Activated CD8-positive, alpha-beta memory T cell treated with anti-CD3 and anti-CD28 coated beads for 4 hours (primary cell): ENCODE data around the gene ARHGEF11.

Experiments used
- DNase-seq, 2 donors: peaks; one replicate each; pipeline ENCODE4 v3.0.0-alpha.2; 2020; ENCODE audit warnings: low read depth in 2 of 2

Gene ARHGEF11

GRCh38 chr1:156910309-156910782, 135.2 kb downstream of the ARHGEF11 start:
- peak in 1 of 2 donors; percentile 17 for DNase-seq

DNA sequence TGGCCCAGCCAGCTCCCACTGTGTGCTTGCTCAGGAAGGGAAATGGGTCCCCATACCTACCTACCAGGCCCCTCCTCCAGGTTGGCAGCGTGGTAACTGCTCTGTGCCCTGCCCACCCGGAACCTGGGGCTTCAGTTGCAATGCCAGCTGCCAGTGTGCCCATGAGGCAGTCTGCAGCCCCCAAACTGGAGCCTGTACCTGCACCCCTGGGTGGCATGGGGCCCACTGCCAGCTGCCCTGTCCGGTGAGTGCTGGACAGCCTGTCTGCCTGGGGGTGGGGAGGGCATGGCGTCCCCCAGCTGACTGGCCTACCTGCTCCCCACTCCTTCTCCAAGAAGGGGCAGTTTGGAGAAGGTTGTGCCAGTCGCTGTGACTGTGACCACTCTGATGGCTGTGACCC, 135.9 kb downstream of the ARHGEF11 start:
- no peak for DNase-seq

DNA sequence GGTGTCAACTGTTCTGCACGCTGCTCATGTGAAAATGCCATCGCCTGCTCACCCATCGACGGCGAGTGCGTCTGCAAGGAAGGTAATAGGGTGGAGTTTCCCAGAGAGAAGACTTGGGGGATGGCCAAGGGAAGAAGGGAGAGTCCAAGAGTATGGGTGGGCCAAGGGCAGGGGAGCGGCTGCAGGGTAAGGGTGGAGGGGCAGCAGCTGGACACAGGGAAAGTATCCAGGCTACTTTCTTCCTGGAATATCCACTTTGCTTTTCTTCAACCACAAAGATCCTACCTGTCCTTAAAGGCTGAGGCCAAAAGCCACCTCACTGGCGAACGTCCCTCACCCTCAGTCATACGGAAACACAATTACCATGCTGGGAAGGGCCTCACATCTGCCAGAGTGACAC, 136.6 kb downstream of the ARHGEF11 start:
- no peak for DNase-seq

DNA sequence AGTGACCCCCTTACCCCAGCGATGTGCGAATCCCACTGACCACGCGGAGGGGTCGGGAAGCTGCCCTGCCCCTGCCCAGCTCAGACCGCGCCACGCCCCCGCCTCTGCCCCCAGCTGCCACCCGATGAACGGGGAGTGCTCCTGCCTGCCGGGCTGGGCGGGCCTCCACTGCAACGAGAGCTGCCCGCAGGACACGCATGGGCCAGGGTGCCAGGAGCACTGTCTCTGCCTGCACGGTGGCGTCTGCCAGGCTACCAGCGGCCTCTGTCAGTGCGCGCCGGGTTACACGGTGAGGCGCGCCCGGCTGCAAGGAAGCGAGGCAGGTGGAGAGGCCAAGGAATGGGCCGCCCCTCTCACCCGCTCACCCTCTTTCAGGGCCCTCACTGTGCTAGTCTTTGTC, 137.0 kb downstream of the ARHGEF11 start:
- DNase-seq = no peak

DNA sequence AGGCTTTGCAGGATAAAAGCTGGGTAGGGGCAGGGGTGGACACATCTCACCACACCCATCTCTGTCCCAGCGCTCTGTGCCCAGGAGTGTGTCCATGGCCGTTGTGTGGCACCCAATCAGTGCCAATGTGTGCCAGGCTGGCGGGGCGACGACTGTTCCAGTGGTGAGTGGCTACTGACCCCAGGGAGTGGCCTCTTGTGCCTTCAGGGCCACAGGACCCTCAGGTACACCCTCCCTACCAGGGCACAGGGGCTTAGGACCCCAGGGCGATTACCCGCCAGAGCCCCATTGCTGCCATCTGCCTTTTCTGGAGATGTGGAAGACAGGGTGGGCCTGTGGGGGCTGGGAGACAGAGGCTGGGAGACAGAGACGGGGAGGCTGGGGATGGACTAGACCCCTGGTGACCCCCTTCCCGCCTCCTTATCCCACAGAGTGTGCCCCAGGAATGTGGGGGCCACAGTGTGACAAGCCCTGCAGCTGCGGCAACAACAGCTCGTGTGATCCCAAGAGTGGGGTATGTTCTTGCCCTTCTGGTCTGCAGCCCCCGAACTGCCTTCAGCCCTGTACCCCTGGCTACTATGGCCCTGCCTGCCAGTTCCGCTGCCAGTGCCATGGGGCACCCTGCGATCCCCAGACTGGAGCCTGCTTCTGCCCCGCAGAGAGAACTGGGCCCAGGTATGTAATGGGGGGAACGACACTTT, 139.2 kb downstream of the ARHGEF11 start:
- no peak for DNase-seq

DNA sequence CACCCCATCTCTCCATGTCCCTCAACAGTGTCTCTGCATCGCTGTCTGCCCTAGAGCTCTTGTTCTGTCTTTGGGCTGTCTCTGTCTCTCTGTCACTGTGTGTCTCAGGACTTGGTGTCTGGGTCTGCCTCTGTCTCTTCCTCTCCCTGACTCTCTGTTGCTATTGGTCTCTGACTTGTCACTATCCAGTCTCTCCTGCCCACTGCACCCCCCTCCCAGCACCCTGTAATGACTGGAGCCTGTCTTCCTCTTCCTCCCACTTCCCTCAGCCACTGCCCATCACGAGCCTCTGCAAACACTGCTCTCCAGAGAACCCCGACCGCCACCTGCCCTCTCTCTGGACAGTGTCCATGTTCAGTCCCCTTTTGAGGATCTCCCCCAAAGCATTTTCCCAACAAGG, 139.9 kb downstream of the ARHGEF11 start:
- DNase-seq = no peak

DNA sequence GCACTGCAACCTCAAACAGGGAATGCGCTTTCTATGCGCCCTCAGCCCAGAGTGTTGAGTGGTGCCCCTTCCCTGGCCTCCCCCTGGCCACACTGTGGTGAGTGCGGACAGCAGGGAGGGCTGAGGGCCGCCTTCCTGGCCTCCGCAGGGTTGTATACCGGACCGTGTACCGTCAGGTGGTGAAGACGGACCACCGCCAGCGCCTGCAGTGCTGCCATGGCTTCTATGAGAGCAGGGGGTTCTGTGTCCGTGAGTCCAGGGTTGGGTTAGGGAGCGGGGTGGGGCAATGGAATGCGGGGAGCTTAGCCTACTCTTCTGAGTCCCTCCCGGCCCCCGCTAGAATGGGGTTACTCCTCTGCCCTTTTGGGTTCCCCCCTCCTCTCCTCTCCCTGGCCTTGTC, 140.4 kb downstream of the ARHGEF11 start:
- DNase-seq = no peak

GRCh38 chr1:156904187-156904959, 141.2 kb downstream of the ARHGEF11 start:
- no peak for DNase-seq

DNA sequence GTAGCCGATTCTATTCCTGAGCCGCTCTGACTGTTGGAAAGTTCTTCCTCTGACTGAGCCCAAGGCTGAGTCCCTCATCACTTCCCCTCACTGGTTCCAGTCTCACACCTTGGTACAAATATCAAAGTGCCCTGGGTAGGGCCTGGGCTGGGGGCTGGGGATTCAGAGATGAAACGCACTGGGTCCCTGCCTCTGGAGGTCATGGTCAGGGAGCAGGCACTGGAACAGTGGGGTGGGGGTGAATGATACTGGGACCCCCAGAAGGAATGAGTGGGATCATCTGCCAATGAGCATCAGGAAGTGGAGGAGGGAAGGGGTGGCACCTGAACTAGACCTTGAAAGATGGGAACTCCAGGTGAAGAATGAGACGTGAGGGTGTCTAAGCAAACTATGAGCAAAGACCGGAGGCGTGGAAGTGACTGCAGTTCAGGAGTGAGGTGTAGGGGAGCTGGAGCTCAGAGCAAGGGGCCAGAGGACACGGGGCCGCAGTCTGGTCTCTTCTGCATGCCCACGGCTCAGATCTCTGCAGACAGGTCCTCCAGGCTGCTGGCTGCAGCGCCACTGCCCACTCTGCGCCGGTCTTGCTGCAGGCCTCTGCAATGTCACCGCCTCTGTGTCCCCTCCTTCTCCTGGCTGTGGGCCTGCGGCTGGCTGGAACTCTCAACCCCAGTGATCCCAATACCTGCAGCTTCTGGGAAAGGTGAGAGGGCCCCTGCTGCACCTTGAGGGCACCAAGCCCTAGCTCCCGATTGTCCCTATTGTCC, 142.0 kb downstream of the ARHGEF11 start:
- no peak for DNase-seq

DNA sequence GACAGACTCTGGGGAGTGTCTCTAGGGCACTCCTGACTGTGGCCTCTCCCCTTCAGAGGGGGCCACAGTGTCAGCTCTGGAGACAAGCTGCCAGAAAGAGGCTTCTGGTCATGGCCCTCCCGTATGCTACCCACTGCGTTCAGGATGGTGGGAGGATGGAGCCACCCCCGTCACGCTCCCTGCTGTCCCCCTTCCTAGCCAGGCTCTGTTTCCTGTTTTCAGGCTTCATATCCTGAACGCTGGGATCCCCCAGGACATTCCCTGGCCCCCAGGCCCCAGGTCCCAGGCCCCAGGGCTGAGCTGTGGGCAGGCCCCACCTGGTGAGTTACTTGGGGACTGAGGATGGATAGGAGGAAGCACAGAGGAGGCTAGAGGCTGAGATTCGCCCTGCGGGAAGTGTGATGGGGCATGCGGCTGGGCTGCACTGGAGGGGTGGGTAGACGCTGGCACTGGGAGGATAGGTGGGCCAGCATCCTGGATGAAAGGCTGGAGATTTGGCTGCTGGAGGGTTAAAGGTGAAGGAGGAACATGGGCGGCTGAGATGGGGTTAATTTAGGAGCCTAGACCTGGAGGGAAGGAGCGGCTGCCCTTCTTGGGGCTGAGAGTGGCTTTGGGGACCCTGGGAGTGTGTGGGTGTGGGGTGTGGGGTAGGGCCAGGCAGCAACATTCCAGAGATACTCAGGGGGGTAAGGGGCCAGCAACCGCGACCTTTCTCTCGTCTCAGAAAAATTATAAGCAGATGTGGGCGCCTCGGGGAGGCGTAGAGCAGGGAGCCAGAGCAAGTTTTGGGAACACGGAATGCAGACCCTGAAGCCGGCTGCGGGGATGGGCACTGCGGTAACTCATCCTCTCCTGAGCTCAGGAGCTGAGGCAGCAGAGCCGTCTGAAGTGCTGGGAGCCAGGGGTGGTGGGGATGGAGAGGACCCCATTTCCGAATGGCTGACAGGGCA, 143.3 kb downstream of the ARHGEF11 start:
- no peak for DNase-seq

GRCh38 chr1:156901590-156901900, 144.0 kb downstream of the ARHGEF11 start:
- no peak for DNase-seq

DNA sequence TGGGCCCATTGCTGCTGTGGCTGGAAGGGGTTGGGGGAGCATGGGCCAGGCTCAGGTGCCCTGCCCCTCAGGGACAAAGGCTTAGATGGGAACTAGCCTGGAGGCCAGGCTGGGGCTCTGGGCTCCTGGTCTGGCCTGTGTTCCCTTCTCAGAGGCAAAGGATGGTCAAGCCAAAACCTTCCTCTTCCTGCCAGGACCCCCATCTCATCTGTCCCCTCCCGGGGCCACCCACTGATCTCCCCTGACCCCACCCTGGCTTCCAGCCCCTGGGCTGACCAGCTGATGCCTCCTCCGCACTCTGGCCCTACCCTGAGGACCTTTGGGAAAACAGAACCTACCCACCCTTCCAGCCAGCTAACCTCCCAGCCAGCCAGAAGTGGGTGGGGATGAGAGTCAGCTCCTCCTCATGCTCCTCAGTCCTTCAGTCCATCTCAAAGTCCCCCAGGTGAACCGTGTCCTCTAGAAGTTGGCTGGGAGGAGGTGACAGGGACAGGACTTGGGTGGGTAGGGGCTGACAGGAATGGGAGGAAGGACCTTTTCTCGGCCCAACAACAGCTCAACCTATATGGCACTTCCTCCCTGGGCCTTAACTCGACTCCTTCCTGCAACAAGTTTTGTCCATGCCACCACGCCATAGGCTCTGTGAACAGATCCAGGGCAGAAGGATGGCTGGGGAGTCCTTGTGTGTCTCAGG, 144.5 kb downstream of the ARHGEF11 start:
- no peak for DNase-seq

DNA sequence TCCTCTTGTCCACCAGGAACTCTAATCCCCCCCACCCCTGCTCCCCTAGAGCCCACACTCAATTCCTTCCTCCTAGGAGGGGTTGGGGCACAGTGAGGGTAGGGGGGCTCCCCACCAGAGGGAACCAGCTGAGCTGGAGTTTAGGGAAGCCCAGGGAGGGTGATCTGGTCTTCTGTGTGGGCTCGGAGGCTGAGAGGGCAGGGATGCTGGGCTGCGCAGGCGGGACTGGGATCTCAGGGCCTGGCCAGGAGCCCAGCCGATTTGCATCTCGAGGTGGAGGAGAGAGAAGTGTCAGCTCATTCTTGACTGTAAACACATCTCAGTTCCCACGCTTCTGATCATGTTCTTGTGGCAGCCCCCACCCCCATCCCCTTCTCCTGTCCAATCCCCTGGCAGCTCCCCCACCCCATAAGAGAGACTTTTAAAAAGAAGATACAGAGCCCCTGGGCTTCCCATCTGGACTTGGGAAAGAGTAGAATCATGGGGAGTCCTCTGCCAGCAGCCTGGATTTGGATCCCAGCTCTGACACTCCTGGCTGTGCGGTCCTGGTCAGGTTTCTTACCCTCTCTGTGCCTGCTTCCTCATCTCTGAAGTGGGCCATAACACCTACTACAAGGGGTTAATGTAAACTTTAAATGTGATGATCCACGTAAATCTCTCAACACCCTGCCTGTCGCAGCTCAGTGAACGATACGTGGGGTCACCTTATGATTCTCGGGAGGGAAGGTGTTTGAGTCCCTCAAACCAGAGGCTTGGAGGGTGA, 145.4 kb downstream of the ARHGEF11 start:
- no peak for DNase-seq

DNA sequence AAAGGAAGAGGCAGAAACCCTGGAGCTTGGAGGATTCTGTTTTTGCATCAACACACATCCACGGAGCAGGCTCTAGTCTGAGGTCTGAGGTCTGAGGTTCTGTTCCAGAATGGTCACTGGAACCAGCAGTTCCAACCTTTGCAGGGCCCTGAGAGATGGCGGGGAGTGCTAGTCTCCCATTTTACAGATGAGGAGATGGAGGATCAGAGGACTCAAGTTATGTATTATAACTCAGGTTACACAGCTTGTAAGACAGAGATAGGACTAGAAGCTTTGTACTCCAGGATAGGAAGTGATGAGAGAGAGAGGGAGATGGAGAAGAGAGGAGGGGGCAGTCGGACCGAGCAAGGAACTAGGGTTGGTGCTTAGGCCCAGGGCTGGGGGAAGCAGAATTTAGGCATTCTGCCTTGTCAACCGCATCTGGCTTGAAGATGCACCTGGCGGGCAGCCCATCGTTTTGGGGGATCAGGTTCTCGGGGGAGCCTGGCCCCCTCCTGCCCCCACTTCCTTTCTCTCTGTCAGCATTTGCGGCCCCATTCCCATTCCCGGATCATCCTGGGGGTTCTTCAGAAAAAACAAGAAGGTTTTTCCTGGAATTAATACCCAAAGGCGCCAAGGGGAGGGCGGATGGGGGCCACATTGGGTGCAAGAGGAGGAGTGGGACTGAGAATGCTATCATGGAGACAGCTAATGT, 146.4 kb downstream of the ARHGEF11 start:
- DNase-seq = no peak

- no peak for DNase-seq
Measured at GRCh38 chr1:156898161-156898566, 147.4 kb downstream of the ARHGEF11 start.

GRCh38 chr1:156897078-156897825, 148.3 kb downstream of the ARHGEF11 start:
- DNase-seq = no peak

DNA sequence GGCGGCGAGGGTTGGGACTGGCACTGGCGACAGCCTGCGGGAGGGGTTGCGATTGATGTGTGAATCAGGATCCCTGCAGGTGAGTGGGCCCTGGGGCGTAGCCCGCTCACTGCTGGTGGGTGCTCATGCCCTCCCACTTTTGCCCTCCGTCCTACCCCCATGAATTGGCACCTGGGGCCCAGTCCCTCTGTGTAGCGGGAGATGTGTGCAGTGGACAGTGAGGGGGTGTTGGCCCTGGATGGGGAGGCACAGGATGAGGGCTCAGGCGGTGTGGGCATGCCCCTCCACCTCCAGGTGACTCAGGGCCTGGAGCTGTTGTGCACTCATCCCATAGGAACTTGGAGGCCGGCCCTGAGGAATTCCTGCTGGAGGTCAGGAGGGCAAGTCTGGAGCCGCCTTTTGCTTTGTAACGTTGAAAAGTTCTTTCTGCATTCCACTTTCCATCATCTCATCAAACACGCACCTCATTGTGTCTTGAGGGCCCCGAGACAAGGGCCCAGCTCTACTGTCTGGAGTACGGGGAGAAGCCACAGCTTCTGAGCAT, 149.0 kb downstream of the ARHGEF11 start:
- no peak for DNase-seq

GRCh38 chr1:156895927-156896326, 149.6 kb downstream of the ARHGEF11 start:
- DNase-seq = no peak

GRCh38 chr1:156895455-156895812, 150.1 kb downstream of the ARHGEF11 start:
- DNase-seq = no peak
